Activated naive CD8-positive, alpha-beta T cell (primary cell): ENCODE data around the gene TRIM68.

Experiments
- H3K27ac Mint-ChIP-seq: one replicate; pipeline ENCODE4 v1.8.0; 2021; ENCODE audit warnings: mixed read lengths
- H3K27me3 Mint-ChIP-seq: one replicate; pipeline ENCODE4 v1.8.0; 2021; ENCODE audit warnings: mixed read lengths
- H3K36me3 Mint-ChIP-seq: one replicate; pipeline ENCODE4 v1.8.0; 2021; ENCODE audit warnings: mixed read lengths
- H3K4me1 Mint-ChIP-seq: one replicate; pipeline ENCODE4 v1.8.0; 2021; ENCODE audit warnings: low read depth, mixed read lengths
- H3K4me3 Mint-ChIP-seq: one replicate; pipeline ENCODE4 v1.8.0; 2021; ENCODE audit warnings: mild to moderate bottlenecking, mixed read lengths
- H3K9me3 Mint-ChIP-seq: one replicate; pipeline ENCODE4 v1.8.0; 2021; ENCODE audit warnings: low read depth, mixed read lengths

The TRIM68 gene

DNA sequence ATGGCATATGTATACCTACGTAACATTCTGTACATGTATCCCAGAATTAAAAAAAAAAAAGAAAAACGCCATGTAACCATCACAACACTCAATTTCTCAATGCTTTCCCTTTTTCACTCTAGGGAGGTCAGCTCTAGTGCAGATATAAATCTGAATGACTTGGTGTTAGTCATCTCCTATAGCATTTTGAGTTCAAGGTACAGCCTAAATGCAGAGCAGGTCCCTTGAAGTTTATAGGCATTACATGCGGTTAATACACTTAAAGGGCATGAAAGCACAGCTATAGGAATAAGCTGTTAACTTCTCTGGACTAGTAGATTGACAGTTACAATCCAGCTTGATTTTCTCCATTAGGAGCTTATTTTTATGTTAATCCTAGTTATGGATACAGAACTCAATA lies 42.7 kb downstream of the TRIM68 start:
- Mint-ChIP-seq H3K9me3 (peaks cover 6% of the 10 kb centered on the region), H3K36me3 (no peaks in the 10 kb centered on the region), H3K4me1 (no peaks in the 10 kb centered on the region), H3K27me3 (peaks cover 11% of the 10 kb centered on the region), H3K27ac (no peak overlapping the region), H3K4me3 (no peak overlapping the region)

DNA sequence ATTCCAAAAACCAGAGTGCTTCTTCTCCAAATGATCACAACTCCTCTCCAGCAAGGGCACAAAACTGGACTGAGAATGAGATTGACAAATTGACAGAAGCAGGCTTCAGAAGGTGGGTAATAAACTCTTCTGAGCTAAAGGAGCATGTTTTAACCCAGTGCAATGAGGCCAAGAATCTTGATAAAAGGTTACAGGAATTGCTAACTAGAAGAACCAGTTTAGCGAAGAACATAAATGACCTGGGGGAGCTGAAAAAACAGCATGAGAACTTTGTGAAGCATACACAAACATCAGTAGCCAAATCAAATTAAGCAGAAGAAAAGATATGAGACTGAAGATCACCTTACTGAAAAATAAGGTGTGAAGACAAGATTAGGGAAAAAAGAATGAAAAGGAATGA lies 47.6 kb downstream of the TRIM68 start:
- no peaks in the 10 kb centered on the region for H3K36me3 Mint-ChIP-seq
- H3K9me3 Mint-ChIP-seq: peaks cover 6% of the 10 kb centered on the region
- H3K27ac Mint-ChIP-seq: no peak overlapping the region
- no peak overlapping the region for H3K4me3 Mint-ChIP-seq
- peaks cover 13% of the 10 kb centered on the region for H3K27me3 Mint-ChIP-seq
- H3K4me1 Mint-ChIP-seq: no peaks in the 10 kb centered on the region

DNA sequence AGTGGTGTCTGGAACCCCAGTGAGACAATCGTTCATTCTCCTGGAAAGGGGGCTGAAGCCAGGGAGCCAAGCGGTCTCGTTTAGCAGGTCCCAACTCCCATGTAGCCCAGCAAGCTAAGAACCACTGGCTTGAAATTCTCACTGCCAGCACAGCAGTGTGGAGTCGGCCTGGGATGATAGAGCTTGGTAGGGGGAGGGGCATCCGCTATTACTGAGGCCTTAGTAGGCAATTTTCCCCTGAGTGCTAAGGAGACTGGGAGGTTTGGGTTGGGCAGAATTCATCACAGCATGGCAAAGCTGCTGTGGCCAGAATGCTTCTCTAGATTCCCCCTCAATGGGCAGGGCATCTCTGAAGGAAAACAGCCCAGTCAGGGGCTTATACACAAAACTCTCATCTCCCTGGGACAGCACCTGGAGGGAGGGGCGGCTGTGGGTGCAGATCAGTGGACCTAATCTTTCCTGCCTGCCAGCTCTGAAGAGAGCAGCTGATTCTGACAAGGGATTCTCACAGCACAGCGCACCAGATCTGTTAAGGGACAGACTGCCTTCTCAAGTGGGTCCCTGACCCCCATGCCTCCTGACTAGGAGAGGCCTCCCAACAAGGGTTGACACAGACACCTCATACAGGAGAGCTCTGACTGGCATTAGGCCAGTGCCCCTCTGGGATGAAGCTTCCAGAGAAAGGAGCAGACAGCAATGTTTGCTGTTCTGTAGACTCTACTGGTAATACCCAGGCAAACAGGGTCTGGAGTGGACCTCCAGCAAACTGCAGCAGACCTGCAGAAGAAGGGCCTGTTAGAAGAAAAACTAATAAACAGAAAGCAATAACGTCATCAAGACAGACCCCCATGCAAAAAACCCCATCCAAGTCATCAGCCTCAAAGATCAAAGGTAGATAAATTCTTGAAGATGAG lies 48.2 kb downstream of the TRIM68 start:
- no peak overlapping the region for H3K4me3 Mint-ChIP-seq
- H3K4me1 Mint-ChIP-seq: no peaks in the 10 kb centered on the region
- H3K27me3 Mint-ChIP-seq: peaks cover 13% of the 10 kb centered on the region
- H3K36me3 Mint-ChIP-seq: no peaks in the 10 kb centered on the region
- H3K9me3 Mint-ChIP-seq: peaks cover 6% of the 10 kb centered on the region
- H3K27ac Mint-ChIP-seq: no peak overlapping the region

DNA sequence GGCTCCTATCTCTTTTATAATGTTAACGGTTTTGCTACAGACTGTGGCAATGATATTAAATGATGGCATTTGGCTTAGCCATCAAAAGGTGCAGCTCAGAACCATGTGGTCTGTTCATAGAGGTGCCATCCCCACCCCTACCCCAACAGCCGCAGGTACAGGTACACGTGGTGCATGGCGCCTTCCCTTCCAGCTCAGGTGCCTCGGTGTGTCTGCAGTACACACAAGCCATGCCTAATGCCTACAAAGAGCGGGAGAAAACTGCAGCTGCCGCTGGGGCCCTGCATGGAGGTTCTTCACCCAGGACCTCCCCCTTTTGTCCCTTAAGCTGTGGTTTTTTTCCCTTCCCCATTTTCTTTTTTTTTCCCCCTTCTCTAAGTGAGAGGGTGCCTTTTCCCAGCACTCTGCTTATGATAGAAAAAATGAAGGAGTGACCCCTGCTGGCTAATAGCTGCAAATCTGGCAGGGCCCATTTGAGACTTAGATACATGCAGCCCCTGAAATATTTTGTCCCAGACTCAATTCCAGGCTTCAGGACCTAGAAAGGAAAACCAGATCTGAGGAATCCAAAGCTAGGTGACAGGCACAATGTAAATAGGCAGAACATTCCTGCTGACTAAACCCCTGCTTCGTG lies 56.6 kb downstream of the TRIM68 start:
- Mint-ChIP-seq H3K4me1 (no peaks in the 10 kb centered on the region), H3K4me3 (no peak overlapping the region), H3K9me3 (no peaks in the 10 kb centered on the region), H3K36me3 (no peaks in the 10 kb centered on the region), H3K27me3 (peaks cover 11% of the 10 kb centered on the region), H3K27ac (no peak overlapping the region)
